GM12874 (cell line): Measurements from ENCODE around the gene ABHD8.
A peak's percentile ranks its signal among the peaks of the same experiment; 100 is the strongest.

ENCODE experiments used
- TF ChIP-seq, protein P1 (sequence below): IDR thresholded peaks from 2 replicates; pipeline ENCODE4 v1.5.1; 2011; ENCODE audit warnings: low read depth, mild to moderate bottlenecking, control low read depth, low read length, moderate library complexity; ENCODE audit not compliant: insufficient read depth

ABHD8 gene

DNA sequence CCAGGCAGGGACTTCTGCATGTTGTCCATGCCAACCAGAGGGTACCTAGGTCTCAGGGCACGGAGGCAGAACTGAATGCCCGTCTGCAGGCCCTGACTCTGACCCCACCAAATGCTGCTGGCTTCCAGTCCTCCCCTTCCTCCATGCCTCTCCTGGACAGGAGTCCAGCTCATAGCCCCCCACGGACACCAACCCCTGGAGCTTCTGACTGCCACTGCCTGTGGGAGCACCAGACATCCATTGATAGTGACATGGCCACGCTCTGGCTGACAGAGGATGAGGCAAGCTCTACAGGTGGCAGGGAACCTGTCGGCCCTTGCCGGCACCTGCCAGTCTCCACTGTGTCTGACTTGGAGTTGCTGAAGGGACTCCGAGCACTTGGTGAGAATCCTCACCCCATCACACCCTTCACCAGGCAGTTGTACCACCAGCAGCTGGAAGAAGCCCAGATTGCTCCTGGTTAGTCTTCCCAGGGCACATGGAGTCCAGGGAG lies 19.7 kb downstream of the ABHD8 start:
- TF ChIP-seq, protein P1, sequence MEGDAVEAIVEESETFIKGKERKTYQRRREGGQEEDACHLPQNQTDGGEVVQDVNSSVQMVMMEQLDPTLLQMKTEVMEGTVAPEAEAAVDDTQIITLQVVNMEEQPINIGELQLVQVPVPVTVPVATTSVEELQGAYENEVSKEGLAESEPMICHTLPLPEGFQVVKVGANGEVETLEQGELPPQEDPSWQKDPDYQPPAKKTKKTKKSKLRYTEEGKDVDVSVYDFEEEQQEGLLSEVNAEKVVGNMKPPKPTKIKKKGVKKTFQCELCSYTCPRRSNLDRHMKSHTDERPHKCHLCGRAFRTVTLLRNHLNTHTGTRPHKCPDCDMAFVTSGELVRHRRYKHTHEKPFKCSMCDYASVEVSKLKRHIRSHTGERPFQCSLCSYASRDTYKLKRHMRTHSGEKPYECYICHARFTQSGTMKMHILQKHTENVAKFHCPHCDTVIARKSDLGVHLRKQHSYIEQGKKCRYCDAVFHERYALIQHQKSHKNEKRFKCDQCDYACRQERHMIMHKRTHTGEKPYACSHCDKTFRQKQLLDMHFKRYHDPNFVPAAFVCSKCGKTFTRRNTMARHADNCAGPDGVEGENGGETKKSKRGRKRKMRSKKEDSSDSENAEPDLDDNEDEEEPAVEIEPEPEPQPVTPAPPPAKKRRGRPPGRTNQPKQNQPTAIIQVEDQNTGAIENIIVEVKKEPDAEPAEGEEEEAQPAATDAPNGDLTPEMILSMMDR, result no peak

DNA sequence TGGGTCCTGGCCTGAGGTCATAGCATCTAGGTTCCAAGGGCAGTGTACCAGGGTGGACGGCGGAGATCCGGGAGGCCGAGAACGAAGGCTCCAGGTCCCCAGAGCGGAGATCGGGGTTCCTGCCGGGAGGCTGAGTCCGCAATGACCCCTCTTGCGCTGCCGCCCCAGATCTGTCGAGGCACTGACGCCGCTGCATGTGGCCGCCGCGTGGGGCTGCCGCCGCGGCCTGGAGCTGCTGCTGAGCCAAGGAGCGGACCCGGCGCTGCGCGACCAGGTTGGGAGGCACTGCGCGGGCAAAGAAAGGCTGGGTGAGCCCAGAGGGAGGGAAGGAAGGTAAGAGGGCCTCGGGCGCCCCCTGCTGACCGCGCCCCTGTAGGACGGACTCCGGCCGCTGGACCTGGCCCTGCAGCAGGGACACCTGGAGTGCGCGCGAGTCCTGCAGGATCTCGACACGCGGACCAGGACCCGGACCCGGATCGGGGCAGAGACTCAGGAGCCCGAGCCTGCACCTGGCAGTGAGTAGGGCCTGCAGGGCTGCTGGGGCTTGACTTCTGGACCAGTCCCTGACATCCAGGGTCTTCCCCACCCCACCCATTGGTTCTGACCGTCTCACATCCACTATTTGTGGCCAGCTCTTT lies 20.6 kb downstream of the ABHD8 start:
- TF ChIP-seq, protein P1, result peak; percentile 98

DNA sequence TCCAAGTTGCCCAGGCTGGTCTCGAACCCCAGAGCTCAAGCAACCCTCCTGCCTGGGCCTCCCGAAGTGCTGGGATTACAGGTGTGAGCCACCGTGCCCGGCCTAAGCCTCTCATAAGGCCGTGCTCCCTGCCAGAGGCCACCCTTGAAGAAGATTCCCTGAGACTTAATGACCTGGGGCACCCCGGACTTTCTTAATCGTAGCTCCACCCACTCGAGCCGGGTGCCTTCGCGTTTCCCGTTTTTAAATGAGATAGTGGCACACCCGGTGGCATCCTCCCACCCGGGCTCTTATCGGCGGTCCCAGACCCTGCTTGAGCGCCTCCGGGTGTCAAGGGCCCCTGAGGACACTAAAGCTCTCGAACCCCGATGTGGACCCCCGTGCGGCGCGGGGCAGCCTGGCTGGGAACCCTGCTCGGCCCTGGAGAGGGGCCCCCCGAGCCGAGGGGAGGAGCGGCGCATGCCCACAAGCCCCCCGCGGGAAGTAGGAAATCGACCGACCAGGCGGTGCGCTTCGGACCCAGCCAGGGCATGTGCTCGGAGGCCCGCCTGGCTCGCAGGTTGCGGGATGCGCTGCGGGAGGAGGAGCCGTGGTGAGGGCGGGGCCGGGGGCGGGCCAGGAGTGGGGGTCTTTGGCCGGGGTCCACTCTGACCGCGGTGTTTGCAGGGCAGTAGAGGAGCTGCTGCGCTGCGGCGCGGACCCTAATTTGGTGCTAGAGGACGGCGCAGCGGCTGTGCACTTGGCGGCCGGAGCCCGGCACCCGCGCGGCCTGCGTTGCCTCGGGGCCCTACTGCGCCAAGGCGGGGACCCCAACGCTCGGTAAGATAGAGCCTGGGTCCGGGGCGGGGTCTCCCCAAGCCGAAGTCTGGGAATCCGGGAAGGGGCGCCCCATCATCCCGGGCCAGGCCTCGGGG lies 21.6 kb downstream of the ABHD8 start, which contains the start of gene ANKLE1:
Gene ANKLE1, plus strand, starts transcription at position 511 of the 914 bp plus-strand sequence. Its CDS starts 20 bp downstream, at position 531.
- TF ChIP-seq, protein P1, result no peak

DNA sequence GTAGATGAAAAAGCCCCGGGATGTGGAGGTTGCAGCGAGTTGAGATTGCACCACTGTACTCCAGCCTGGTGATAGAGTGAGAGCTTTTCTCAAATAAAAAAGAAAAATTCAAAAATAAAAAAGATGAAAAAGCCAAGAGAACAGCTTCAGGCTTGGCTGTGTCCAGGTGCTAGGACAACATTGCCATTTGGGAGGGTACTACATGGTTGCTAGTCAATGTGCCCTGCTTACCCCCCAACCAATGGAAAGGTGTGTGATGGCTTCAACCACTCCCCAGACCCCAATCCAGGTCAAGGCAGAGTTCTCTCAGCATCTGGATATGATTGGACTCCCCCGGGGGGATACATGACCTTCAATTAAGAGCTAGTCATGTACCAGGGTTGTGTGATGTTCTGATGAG lies 23.8 kb downstream of the ABHD8 start:
- TF ChIP-seq, protein P1, result no peak

DNA sequence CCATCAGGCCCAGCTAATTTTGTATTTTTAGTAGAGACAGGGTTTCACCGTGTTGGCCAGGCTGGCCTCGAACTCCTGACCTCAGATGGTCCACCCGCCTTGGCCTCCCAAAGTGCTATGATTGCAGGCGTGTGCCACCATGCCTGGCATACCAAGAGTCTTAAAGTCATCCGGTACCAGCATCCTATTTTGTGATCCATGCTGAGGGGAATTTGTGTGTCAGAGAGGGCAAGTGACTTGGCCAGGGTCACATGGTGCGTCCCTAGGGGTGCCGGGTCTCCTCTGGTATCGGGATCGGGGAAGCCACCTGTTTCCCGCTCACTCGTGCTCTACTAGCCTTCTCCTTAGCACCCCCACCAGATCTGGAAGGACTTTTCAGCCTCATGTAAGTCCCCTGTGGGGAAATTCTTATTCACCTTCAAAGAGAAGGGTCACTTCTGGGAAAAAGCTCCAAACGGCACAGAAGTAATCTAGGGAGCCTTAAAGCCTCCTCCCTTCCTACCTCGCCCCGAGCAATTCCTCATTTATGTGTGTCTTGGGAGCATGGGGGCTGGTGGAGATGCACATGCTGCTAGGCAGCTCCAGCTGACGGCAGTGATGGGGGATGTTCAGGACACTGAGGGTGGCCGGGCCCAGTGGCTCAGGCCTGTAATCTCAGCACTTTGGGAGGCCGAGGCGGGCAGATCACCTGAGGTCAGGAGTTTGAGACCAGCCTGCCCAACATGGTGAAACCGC lies 27.6 kb downstream of the ABHD8 start:
- TF ChIP-seq, protein P1, result no peak

DNA sequence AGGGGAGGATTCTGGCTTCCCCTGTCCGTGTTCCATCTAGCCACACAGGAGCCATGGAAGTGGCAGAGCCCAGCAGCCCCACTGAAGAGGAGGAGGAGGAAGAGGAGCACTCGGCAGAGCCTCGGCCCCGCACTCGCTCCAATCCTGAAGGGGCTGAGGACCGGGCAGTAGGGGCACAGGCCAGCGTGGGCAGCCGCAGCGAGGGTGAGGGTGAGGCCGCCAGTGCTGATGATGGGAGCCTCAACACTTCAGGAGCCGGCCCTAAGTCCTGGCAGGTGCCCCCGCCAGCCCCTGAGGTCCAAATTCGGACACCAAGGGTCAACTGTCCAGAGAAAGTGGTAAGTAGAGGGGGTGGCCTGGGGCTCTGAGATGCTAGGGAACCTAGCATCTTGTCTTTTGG lies 34.5 kb downstream of the ABHD8 start:
- TF ChIP-seq, protein P1, result no peak
